NK-92 (cell line): ENCODE results near the gene ITPRIPL1.
"Not testable (repeated sequence)": the region's sequence is repeated elsewhere in the genome, so short reads cannot be mapped to it uniquely, and the experiment has no call there.

Experiments
- DNase-seq: peaks from one replicate; lab custom pipeline; 2025; ENCODE audit not compliant: unreplicated experiment; lab: John Stamatoyannopoulos, UW

The ITPRIPL1 gene

GRCh38 chr2:96325041-96325883 is at the start of gene ITPRIPL1:
TSS of gene ITPRIPL1 (plus strand) at chr2:96325317. CDS start at chr2:96325840, 523 bp downstream.
- no peak for DNase-seq

DNA sequence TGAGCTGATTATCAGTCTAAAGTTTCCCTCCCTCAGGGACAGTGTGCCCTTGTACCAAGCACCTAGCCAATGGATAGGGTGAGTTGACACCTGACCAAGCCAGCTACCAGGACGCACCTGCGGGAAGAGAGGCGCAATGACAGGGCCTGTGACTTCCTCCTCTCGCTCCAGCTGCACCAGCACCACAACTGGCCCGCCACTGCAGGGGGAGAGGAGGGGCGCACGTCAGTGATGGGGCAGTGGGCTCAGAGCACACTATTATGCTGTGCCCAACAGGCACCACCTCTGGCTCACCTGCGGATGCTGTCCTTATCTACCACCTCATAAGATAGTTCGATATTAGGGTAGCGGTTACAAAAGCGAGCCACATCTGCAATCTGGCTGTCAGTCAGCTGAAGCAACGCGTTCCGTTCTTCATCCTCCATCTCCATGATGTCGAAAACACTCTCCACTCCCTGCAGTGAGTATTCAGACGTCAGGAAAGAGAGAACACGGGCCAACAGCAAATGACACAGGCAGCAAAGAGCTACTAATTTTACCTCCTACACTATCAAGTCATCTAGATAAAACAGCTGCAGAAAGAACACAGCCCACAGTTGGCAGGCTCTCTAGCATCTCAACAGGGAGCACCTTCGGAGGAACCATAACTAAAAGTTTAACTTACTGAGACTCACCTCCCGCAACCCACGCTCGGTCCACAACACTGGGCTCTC is 48.2 kb upstream of the ITPRIPL1 start:
- no peak for DNase-seq

- no peak for DNase-seq
Observed at GRCh38 chr2:96287273-96287856, 37.8 kb upstream of the ITPRIPL1 start.

DNA sequence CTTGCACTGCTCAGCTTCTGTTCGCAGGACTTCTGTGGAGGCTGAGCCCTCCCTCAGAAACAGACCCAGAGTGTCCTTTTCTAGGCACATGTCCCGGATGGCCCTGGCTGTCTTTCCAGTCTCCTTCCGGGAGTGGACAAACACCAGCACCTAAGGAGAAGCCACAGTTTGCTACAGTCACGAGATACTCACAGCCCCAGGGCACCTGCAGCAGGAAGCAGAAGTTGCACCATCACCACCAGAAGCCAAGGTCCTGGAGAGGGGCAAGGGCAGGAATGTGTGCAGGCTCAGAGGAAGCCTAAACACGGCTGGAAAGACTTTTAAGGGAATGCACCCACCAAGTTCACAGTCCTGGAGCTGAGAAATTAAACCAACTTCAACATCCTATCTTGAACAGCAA is 33.4 kb upstream of the ITPRIPL1 start:
- no peak for DNase-seq

DNA sequence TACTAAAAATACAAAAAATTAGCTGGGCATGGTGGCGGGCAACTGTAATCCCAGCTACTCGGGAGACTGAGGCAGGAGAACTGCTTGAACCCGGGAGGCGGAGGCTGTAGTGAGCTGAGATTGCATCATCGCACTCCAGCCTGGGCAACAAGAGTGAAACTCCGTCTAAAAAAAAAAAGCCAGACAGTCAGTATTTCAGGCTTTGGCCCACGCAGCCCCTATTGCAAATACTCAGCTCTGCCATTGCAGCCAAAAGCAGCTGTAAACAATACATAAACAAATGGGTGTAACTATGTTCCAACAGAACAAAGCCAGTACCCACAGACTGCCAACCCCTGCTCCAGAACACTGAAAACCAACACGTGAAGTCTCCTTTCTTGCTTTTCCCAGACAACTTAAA is 30.8 kb upstream of the ITPRIPL1 start:
- DNase-seq, result not testable (repeated sequence)

DNA sequence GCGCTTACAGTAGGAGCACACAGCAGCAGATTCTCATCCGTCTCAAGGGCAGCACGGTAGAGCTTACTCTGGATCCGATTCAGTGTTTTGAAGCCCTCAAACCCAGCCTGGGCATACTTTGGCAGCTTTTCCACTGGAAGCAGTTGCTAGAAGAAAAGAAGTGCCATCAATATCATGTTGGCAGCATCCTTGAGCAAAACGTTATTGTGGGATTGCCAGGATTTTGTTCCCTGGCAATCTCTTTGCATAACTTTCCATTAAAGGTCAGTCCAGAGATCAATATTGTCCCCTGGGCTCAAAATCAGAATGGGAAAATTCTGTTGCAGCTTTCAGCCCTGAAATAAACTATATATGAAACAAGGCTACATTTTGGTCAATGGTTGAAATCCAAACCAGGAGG is 28.2 kb upstream of the ITPRIPL1 start:
- DNase-seq, result no peak

DNA sequence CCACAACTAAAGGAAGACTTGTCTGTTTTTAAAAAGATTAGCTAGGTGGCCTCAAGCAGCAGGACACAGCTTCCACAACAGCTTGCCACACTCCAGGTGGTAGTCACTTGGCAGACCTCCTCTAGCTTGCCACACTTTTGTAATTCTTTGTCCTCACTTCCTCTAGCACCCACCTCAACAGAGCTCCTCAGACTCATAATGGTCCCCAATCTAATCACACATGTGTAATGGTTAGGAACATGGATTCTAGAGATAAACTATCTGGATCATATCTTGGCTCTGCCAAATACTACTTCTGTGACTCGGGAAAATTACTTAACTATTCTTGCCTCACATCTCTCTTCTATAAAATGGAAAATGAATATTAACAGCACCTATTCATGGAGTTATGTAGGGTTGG is 23.3 kb upstream of the ITPRIPL1 start:
- no peak for DNase-seq

GRCh38 chr2:96304606-96305005 is 20.5 kb upstream of the ITPRIPL1 start:
- no peak for DNase-seq

DNA sequence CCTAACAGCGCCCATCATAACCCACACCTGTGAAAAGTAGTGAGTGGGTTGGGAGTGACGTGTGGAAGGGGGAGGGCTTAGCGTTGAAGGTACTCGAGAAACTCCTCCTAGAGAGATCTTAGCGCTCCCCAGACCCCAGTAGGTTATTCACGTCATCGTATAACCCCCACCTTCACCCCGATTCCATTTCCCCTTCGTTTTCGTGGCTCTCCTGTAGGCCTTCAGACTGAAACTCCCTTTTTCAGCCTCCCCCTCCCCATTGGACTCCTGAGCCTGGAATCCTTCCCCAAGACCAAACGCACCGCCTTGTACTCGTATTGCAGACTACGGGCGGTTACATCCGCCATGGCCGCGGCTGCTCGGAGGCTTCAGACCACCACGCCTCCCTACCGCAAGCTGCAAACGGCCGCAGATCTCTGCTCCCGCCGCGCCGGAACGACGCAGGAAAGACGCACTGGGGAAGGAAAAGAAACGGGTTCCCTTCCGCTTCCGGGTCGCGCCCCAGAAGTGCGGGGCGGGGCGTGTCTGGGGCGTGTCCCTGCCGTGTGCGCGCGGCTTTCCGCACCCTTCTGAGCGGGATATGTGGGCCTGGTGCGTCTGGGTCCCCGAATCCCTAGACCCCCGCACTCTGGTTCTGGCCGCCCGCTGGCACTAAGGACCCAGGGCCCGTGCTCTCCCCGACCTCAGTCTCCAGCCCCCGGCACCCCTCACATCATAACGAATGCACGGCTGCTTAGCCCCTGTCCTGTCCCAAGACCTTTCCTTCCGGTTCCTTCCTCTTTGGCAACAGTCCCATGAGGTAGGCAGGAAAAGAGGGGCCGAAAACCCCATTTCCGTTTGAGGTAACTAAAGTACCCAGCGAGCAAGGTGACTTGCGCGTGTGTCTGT is 19.8 kb upstream of the ITPRIPL1 start, which contains the start of gene SNRNP200:
Gene SNRNP200, minus strand, starts transcription at position 456 of the 888 bp plus-strand sequence. Its CDS starts 109 bp downstream, at position 347.
- peak; percentile 43 for DNase-seq

GRCh38 chr2:96305979-96306308 is 19.2 kb upstream of the ITPRIPL1 start:
- DNase-seq, result no peak

- DNase-seq, result no peak
Observed at GRCh38 chr2:96306370-96306769, 18.7 kb upstream of the ITPRIPL1 start.

- no peak for DNase-seq
Observed at GRCh38 chr2:96308248-96308647, 16.9 kb upstream of the ITPRIPL1 start.

DNA sequence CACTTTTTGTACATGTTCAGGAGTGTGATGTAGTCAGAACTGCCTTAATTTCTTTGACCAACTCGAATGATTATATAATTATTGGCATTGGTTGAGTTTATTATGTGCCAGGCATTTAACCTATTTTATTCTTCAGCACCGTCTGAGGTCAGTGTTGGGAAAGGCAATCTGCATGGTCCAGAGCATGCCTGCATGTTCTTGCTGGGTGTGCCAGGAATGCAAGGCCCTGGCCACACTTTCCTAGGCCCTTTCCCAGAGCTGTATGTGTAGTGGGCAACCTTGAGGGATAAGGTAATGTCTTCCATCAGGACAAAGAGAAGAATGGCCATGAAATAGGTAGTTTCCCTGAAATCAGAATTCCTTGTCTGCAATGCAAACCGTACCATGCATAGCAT is 10.1 kb upstream of the ITPRIPL1 start:
- no peak for DNase-seq

DNA sequence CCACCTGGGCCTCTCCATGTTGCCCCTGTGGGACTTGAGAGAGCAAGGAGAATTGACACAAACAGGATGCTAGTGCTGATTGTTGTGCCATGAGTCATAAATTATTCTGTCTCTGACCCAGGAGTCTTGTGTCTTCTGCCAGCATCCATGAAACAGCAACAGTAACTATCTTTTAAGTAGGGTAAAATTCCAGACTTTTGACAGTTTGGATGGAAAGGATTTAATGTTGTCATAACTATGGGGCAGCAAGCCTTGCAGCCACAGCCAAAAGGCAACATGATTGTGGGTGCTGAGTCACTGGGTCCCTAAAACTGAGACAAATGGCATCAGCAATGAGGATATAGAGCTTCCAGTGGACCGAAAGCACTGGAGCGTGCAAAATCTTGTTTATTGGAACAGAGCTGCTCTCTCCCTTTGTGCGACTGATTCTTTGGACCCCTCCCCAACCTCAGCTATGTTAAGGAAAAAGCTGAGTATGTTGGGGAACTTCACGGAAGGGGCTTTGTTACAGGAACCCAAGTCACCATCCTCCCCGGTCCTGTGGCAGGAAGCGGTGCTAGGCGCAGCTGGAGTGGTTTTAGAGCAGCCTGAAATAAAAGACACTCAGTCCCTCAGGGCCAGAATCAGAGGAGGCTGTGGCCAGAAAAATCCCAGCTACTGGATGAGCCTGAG is 9.6 kb upstream of the ITPRIPL1 start:
- no peak for DNase-seq

GRCh38 chr2:96316999-96317398 is 8.1 kb upstream of the ITPRIPL1 start:
- no peak for DNase-seq

DNA sequence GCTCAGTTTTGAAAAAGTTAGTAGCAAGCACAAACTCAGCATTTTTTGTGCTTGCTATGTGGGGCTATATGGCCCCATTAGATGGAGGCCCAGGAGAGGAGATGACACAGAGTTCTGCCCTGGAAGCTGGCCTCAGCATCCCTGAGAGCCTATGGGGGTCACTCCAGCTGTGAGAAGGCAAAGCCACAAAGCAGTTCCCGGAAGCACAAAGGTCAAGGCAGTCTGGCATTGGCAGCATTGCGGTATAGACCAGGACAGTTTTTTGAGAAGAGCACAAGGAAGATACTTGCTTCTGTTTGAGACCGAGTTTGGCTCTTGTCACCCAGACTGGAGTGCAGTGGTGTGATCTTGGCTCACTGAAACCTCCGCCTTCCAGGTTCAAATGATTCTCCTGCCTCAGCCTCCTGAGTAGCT is 7.5 kb upstream of the ITPRIPL1 start:
- DNase-seq, result no peak

GRCh38 chr2:96318723-96319122 is 6.4 kb upstream of the ITPRIPL1 start:
- DNase-seq, result no peak

DNA sequence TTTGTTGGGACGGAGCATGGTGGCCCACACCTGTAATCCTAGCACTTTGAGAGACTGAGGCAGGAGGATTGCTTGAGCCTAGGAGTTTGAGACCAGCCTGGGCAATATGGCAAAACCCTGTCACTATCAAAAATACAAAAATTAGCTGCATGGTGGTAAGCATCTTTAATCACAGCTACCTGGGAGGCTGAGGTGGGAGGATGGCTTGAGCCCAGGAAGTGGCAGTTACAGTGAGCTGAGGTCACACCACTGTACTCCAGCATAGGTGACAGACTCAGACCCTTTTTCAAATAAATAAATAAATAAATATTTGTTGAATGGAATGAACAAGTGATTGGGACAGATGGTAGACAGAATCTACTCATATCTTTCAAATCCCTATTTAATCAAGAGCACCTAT is 5.7 kb upstream of the ITPRIPL1 start:
- no peak for DNase-seq

DNA sequence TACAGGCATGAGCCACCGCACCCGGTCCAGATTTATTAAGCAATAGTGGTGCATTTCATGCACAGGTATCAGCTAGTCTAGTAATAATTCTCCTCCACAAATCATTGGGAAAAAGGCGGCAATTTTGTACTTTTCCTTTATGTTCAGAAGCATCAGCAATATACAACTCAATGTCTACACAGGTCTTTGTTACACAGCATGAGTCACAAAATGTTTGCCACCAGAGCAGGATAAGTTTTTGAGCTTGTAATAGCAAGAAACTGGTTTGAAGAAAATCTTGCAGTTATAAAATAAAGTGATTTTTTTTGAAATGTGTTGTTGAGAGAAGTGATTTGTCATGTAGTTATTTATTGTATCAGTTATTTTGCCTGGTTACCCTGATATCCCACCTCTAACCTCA is 4.8 kb upstream of the ITPRIPL1 start:
- no peak for DNase-seq
